Body of pancreas (tissue), 4 donors: Measurements from ENCODE around the gene AUH.

Experiments
- POLR2A ChIP-seq, 3 donors: fragments of 450-650 bp; IDR thresholded peaks; one replicate each; pipeline ENCODE4 v1.6.1; 2016; ENCODE audit warnings: antibody characterized with exemption in 3 of 3, mild to moderate bottlenecking in 2 of 3
- TF ChIP-seq, protein P1 (sequence below), 7 experiments: fragments of 450-650 bp in 4 of 7; fragments of 200-600 bp in 3 of 7; sonication (generic) in 3 of 7; IDR thresholded peaks; one replicate each; pipeline ENCODE4 v1.5.1; 2016 to 2019; ENCODE audit warnings: antibody characterized with exemption in 7 of 7

DNA sequence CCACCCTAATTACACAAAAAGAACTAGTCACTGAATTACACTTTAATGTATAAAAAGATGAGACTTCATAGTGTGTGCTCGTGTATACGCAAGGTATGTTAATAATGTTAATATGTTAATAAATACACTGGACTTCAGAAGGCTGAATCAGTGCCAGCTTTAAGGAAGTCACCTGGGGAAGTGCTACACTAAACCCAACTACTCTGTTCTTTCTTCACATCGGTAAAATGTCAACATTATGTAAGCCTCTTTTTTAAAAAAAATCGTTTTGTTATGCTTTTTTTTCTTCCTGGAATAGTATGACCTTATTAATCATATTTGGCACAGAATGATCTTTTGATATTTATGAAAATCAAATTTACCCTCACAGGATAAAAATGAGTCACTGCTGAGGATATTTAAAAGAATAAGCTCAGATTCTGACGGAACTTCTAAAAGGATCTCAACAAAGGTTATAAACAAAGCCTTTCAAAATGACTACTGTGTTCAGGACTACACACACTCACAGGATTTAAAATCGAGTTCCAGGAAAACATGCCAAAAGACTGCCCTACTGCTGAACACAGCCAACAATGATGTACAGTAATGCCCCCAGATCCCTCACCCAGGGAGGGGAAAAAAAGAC is 75.9 kb downstream of the AUH start:
- TF ChIP-seq, protein P1, sequence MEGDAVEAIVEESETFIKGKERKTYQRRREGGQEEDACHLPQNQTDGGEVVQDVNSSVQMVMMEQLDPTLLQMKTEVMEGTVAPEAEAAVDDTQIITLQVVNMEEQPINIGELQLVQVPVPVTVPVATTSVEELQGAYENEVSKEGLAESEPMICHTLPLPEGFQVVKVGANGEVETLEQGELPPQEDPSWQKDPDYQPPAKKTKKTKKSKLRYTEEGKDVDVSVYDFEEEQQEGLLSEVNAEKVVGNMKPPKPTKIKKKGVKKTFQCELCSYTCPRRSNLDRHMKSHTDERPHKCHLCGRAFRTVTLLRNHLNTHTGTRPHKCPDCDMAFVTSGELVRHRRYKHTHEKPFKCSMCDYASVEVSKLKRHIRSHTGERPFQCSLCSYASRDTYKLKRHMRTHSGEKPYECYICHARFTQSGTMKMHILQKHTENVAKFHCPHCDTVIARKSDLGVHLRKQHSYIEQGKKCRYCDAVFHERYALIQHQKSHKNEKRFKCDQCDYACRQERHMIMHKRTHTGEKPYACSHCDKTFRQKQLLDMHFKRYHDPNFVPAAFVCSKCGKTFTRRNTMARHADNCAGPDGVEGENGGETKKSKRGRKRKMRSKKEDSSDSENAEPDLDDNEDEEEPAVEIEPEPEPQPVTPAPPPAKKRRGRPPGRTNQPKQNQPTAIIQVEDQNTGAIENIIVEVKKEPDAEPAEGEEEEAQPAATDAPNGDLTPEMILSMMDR (IDR thresholded peaks at IDR 0.05) = no peak
- no peak for TF ChIP-seq POLR2A (IDR thresholded peaks at IDR 0.05)
